Gastrocnemius medialis (tissue), 4 donors: ENCODE measurements around the gene TMEM150B.

Experiments used
- POLR2A ChIP-seq, 2 donors: fragments of 450-650 bp; IDR thresholded peaks; one replicate each; pipeline ENCODE4 v1.6.1; 2017; ENCODE audit warnings: antibody characterized with exemption in 2 of 2, mild to moderate bottlenecking in 2 of 2, moderate library complexity in 2 of 2
- TF ChIP-seq, protein P1 (sequence below), 5 experiments: fragments of 450-650 bp in 3 of 5; fragments of 200-600 bp in 2 of 5; sonication (generic) in 2 of 5; IDR thresholded peaks in 4 of 5; conservative IDR thresholded peaks in 1 of 5; 1 replicate in 4 of 5; 2 replicates in 1 of 5; pipeline ENCODE4 v1.5.1; 2016 to 2019; ENCODE audit warnings: antibody characterized with exemption in 5 of 5, mild to moderate bottlenecking in 3 of 5, moderate library complexity in 3 of 5

DNA sequence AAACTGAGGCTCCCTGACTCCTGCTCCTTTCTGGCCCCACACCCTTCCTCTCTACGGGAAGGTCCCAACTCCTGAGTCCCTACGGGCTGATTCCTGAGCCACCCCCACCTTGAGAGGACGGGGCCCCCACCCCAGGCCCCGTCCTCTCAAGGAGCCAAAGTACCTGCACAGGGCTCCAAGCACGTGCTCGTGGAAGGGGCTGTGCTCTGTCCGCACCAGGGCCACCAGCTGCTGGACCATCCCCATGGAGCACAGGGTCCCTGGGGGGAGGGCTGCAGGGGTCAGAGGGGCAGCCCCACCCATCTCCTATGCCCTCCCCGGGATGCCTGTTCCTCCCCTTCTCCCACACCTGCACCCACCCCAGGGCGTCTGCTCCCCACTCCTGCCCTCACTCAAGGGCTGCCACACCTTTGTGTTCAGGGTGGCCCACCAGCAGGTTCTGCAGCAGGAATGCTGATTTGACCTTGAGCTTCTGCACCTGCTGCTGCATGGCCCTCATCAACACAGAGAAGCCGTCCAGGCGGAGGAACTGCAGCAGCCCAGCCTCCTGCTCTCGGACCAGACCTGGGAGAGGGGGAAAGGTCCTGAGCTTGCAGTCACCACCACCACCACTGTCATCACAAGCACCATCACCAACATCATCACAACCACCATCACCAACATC, 59.3 kb downstream of the TMEM150B start:
- TF ChIP-seq, protein P1, sequence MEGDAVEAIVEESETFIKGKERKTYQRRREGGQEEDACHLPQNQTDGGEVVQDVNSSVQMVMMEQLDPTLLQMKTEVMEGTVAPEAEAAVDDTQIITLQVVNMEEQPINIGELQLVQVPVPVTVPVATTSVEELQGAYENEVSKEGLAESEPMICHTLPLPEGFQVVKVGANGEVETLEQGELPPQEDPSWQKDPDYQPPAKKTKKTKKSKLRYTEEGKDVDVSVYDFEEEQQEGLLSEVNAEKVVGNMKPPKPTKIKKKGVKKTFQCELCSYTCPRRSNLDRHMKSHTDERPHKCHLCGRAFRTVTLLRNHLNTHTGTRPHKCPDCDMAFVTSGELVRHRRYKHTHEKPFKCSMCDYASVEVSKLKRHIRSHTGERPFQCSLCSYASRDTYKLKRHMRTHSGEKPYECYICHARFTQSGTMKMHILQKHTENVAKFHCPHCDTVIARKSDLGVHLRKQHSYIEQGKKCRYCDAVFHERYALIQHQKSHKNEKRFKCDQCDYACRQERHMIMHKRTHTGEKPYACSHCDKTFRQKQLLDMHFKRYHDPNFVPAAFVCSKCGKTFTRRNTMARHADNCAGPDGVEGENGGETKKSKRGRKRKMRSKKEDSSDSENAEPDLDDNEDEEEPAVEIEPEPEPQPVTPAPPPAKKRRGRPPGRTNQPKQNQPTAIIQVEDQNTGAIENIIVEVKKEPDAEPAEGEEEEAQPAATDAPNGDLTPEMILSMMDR (IDR thresholded peaks at IDR 0.05 in 4 of 5, conservative IDR thresholded peaks at IDR 0.05 in 1 of 5), result no peak
- no peak for TF ChIP-seq POLR2A (IDR thresholded peaks at IDR 0.05)
